ENCODE data around the gene OR7C1.

- TF ChIP-seq, protein P1, sequence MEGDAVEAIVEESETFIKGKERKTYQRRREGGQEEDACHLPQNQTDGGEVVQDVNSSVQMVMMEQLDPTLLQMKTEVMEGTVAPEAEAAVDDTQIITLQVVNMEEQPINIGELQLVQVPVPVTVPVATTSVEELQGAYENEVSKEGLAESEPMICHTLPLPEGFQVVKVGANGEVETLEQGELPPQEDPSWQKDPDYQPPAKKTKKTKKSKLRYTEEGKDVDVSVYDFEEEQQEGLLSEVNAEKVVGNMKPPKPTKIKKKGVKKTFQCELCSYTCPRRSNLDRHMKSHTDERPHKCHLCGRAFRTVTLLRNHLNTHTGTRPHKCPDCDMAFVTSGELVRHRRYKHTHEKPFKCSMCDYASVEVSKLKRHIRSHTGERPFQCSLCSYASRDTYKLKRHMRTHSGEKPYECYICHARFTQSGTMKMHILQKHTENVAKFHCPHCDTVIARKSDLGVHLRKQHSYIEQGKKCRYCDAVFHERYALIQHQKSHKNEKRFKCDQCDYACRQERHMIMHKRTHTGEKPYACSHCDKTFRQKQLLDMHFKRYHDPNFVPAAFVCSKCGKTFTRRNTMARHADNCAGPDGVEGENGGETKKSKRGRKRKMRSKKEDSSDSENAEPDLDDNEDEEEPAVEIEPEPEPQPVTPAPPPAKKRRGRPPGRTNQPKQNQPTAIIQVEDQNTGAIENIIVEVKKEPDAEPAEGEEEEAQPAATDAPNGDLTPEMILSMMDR (IDR thresholded peaks at IDR 0.05): no peak
- TF ChIP-seq POLR2A (IDR thresholded peaks at IDR 0.05): no peak
Observed at GRCh38 chr19:14798760-14799159, 36.2 kb downstream of the OR7C1 start.

All from testis (tissue), 2 donors.